Lower lobe of right lung (tissue), 2 donors: ENCODE data around the gene EPB41L4A. TPM values are rescaled to one million over a fixed set of nuclear protein-coding genes. Genes with fewer than 3 reads are reported as not detected.

Experiments used
- ATAC-seq, 2 donors: fragments of 200-7000 bp; cut with Tn5 transposase; one replicate each; pipeline ENCODE4 v1.9.1; 2020 to 2022; ENCODE audit warnings: mild to moderate bottlenecking in 2 of 2, moderate library complexity in 2 of 2
- DNase-seq: peaks from one replicate; pipeline ENCODE4 v3.0.0-alpha.2; 2020
- H3K27ac ChIP-seq: fragments of 200-600 bp; one replicate; pipeline ENCODE4 v1.8.0; 2022
- H3K27me3 ChIP-seq: fragments of 200-600 bp; one replicate; pipeline ENCODE4 v1.8.0; 2022; ENCODE audit warnings: low read depth
- H3K36me3 ChIP-seq: fragments of 200-600 bp; one replicate; pipeline ENCODE4 v1.8.0; 2022; ENCODE audit warnings: mild to moderate bottlenecking
- H3K4me1 ChIP-seq: fragments of 200-600 bp; one replicate; pipeline ENCODE4 v1.8.0; 2022
- H3K4me3 ChIP-seq: fragments of 200-600 bp; one replicate; pipeline ENCODE4 v1.8.0; 2022; ENCODE audit warnings: mild to moderate bottlenecking
- H3K9me3 ChIP-seq: fragments of 200-600 bp; one replicate; pipeline ENCODE4 v1.8.0; 2022
- intact Hi-C: fragments of 100-400 bp; cut with DNase I; formaldehyde crosslinking; loops from one replicate; pipeline ENCODE4 v1.11.0; 2022
- total RNA-seq: library from RNA; stranded (reverse); fragmentation: NEBNext Ultra II Directional; extraction: Animal tissue kit (Norgen Biotek cat#: 25700); gene quantifications from one replicate; pipeline ENCODE4 v1.2.1, GENCODE V29; 2021
- TF ChIP-seq, protein P1 (sequence below): fragments of 200-600 bp; IDR thresholded peaks from one replicate; pipeline ENCODE4 v1.8.0; 2022; ENCODE audit warnings: antibody characterized with exemption, mild to moderate bottlenecking
- donor health status: DM: no; HTN: yes; CAD: no; lungs with severe emphysema.

The EPB41L4A gene
- total RNA-seq, 1 donor from 2014 or later: 44.8 TPM

DNA sequence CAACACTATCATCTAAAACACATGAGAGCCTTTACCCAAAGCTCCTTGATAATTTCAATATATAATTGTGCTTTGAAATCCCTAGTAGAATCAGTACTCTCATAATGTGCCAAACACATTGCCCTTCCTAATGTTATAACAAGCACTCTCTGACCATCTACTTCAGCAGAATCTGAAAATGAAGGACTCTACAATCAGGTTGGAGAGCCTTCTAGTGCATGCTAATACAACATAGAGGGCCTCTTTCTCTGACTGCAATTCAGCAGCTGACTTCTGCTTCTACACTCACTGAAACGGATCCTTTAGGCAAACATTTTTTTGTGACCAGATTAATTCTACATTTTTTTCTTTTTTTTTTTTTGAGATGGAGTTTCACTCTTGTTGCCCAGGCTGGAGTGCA, 155.6 kb downstream of the EPB41L4A start:
- ATAC-seq: peak; percentile 90 to 94

DNA sequence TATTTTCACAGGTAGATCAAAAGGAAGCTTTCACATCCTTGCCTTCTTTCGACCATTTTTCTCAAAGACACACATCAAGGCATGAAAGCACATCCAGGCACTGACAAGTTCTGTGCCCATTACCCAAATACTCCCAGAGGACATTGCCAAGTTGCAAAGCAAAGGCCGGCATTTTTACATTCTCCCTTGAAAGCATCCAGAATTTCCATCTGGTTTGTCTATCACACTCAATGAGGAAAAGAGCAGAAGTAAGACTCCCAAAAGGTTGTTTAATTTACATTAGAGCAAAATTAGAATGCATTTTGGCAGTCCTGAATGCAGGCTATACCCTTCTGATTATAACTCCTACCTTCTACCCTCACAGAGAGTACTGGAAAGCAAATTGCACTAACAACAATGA, 160.5 kb downstream of the EPB41L4A start:
- ATAC-seq: no peak
- H3K4me3 ChIP-seq: no peak overlapping the region
- intact Hi-C loops: no loop called here

More for the DNA sequence above, 155.6 kb downstream of the EPB41L4A start:
- Histone ChIP-seq H3K27me3 (no peaks in the 10 kb centered on the region), H3K9me3 (no peaks in the 10 kb centered on the region), H3K36me3 (peaks cover 16% of the 10 kb centered on the region), H3K4me1 (no peaks in the 10 kb centered on the region), H3K27ac (no peak overlapping the region), H3K4me3 (no peak overlapping the region)
- no peak for DNase-seq
- TF ChIP-seq, protein P1, sequence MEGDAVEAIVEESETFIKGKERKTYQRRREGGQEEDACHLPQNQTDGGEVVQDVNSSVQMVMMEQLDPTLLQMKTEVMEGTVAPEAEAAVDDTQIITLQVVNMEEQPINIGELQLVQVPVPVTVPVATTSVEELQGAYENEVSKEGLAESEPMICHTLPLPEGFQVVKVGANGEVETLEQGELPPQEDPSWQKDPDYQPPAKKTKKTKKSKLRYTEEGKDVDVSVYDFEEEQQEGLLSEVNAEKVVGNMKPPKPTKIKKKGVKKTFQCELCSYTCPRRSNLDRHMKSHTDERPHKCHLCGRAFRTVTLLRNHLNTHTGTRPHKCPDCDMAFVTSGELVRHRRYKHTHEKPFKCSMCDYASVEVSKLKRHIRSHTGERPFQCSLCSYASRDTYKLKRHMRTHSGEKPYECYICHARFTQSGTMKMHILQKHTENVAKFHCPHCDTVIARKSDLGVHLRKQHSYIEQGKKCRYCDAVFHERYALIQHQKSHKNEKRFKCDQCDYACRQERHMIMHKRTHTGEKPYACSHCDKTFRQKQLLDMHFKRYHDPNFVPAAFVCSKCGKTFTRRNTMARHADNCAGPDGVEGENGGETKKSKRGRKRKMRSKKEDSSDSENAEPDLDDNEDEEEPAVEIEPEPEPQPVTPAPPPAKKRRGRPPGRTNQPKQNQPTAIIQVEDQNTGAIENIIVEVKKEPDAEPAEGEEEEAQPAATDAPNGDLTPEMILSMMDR: no peak
- intact Hi-C loops: no loop called here

DNA sequence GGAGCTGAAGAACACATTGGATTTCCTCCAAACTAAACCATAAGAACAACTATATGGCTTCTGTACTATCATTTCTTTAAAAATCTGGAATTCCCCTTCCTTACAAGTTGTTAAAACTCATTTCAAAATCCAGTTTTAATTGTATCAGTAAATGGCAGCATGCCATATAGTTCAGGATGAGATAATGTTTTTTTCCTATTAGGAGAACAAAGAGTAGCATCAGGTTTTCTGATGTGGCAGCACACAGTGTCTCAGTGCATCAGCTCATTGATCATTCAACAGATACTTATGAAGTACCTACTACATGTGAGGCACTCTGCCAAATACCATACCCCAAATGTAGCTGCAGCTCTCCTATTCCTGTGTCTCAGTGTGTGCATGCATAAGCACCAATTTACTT, 161.1 kb downstream of the EPB41L4A start:
- Histone ChIP-seq H3K4me3 (no peak overlapping the region), H3K4me1 (no peaks in the 10 kb centered on the region), H3K27ac (no peak overlapping the region), H3K36me3 (peaks cover 9% of the 10 kb centered on the region), H3K27me3 (no peaks in the 10 kb centered on the region), H3K9me3 (no peaks in the 10 kb centered on the region)
- intact Hi-C loops: no loop called here
- TF ChIP-seq, protein P1: no peak
- DNase-seq: no peak
- ATAC-seq: no peak

More for the DNA sequence above, 160.5 kb downstream of the EPB41L4A start:
- no peaks in the 10 kb centered on the region for H3K9me3 ChIP-seq
- no peak for DNase-seq
- H3K27ac ChIP-seq: no peak overlapping the region
- TF ChIP-seq, protein P1: no peak
- H3K4me1 ChIP-seq: no peaks in the 10 kb centered on the region
- peaks cover 9% of the 10 kb centered on the region for H3K36me3 ChIP-seq
- H3K27me3 ChIP-seq: no peaks in the 10 kb centered on the region

DNA sequence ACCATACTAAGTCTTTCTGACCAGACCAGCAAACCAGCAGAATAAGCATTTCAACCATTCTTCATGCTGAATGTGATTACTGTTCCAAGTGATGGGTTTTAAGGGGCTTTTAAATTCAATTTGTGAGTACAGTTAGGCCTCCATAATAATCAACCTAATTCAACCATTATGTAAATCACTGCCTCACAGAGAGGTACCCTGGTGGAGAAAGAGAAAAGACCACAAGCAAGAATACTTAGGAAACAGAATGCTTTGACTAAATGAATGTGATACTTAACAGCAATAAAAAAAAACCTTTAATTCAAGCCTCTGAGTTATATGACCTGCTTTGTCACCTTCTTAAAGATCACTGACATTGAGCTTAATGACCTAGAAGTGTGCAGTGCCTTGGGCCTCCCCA, 162.1 kb downstream of the EPB41L4A start:
- Histone ChIP-seq H3K9me3 (no peaks in the 10 kb centered on the region), H3K36me3 (peaks cover under 1% of the 10 kb centered on the region), H3K27me3 (no peaks in the 10 kb centered on the region), H3K27ac (no peak overlapping the region), H3K4me3 (no peak overlapping the region), H3K4me1 (no peaks in the 10 kb centered on the region)
- intact Hi-C loops: no loop called here
- TF ChIP-seq, protein P1: no peak
- ATAC-seq: no peak
- DNase-seq: no peak

DNA sequence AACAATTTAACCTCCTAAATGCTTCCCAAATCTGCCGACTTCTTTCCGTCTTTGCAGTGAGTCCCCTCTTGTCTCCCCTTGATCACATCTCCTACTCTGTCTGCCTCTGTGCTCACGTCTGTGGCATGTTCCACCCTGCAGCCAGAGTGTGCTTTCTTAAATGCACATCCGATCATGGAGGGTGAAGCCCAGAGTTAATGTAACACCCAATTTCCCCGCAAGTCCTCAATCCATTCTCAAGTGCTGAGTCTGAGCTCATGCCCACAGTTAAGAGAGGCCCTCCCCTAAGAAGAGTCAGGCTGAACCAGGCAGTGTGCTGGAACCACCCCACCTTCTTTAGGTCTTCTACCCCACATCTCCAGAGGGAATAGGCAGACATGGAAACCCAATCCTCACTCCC, 164.8 kb downstream of the EPB41L4A start:
- Histone ChIP-seq H3K4me3 (no peak overlapping the region), H3K36me3 (no peaks in the 10 kb centered on the region), H3K4me1 (no peaks in the 10 kb centered on the region), H3K27ac (no peak overlapping the region), H3K9me3 (no peaks in the 10 kb centered on the region), H3K27me3 (no peaks in the 10 kb centered on the region)
- DNase-seq: no peak
- ATAC-seq: peak in 1 of 2 donors; percentile 37
- intact Hi-C loops: no loop called here
- TF ChIP-seq, protein P1: no peak
